KMS-11 (cell line): ENCODE data around the gene SMTNL2.

ENCODE experiments used
- H2AFZ ChIP-seq: fragments of 200-600 bp; sonication (generic); 2 replicates; pipeline ENCODE4 v1.6.1; 2016; ENCODE audit warnings: antibody characterized with exemption, mixed run types, low read depth
- H3K27ac ChIP-seq: fragments of 200-600 bp; sonication (generic); 2 replicates; pipeline ENCODE4 v1.6.1; 2016; ENCODE audit warnings: mild to moderate bottlenecking, mixed run types
- H3K27me3 ChIP-seq: fragments of 200-600 bp; sonication (generic); 2 replicates; pipeline ENCODE4 v1.6.1; 2017; ENCODE audit warnings: mild to moderate bottlenecking, low read depth, mixed run types, moderate library complexity; ENCODE audit not compliant: insufficient read depth
- H3K36me3 ChIP-seq: fragments of 200-600 bp; sonication (generic); 2 replicates; pipeline ENCODE4 v1.6.1; 2017; ENCODE audit warnings: mild to moderate bottlenecking, mixed run types; ENCODE audit not compliant: insufficient read depth
- H3K4me1 ChIP-seq: fragments of 200-600 bp; sonication (generic); 2 replicates; pipeline ENCODE4 v1.6.1; 2016; ENCODE audit warnings: mild to moderate bottlenecking, low read depth, mixed run types; ENCODE audit not compliant: poor library complexity, severe bottlenecking
- H3K4me2 ChIP-seq: fragments of 200-600 bp; sonication (generic); 2 replicates; pipeline ENCODE4 v1.7.0; 2016; ENCODE audit warnings: mild to moderate bottlenecking, mixed run types
- H3K4me3 ChIP-seq: fragments of 200-600 bp; sonication (generic); IDR thresholded peaks from 2 replicates; pipeline ENCODE4 v1.6.1; 2017; ENCODE audit warnings: low read depth, low read length, mixed read lengths; ENCODE audit not compliant: insufficient read depth
- H3K79me2 ChIP-seq: fragments of 200-600 bp; sonication (generic); 2 replicates; pipeline ENCODE4 v1.6.1; 2016; ENCODE audit warnings: low read depth, mixed run types; ENCODE audit not compliant: insufficient read depth
- H3K9ac ChIP-seq: fragments of 200-600 bp; sonication (generic); 2 replicates; pipeline ENCODE4 v1.6.1; 2016; ENCODE audit warnings: mild to moderate bottlenecking, mixed run types
- H4K20me1 ChIP-seq: fragments of 200-600 bp; sonication (generic); 2 replicates; pipeline ENCODE4 v1.6.1; 2016; ENCODE audit warnings: mild to moderate bottlenecking, mixed run types; ENCODE audit not compliant: insufficient read depth
- TF ChIP-seq, protein P1 (sequence below): fragments of 200-600 bp; sonication (generic); conservative IDR thresholded peaks from 2 replicates; pipeline ENCODE4 v1.6.1; 2017; ENCODE audit warnings: low read depth, mild to moderate bottlenecking, antibody characterized with exemption, low read length, moderate library complexity, mixed read lengths

SMTNL2 gene

DNA sequence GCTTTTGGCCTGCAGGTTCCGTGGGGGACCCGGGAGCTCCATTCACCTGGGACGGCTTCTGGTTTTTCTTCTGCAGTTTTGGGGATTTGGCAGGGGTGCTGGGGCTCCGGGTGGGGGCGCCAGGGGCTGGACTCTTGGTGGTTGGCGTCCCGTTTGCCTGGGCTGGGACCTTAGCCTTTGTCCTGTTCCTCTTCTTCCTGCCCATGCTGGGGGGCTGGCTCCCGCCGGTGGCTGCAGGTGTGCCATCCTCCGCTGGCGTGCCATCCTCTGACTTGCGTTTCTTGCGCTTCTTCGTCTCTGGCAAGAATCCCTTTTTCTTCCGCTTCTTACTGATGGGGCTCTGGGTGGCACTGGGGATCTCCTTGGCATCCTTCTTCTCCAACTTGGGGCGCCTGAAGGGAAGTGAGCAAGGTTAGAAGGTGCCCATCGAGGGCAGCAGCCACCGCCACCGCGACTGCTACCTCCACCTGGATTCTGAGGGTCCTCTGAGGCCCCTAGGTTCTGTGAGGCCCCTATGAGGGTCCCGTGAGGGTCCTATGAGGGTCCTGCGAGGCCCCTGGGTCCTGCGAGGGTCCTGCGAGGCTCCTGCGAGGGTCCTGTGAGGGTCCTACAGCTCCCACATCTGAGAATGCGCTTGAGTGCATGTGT, 44.6 kb upstream of the SMTNL2 start:
- H3K4me1 ChIP-seq, result no peaks in the 10 kb centered on the region
- H3K27me3 ChIP-seq, result no peaks in the 10 kb centered on the region
- H4K20me1 ChIP-seq, result no peaks in the 10 kb centered on the region
- H3K4me2 ChIP-seq, result no peak overlapping the region
- H2AFZ ChIP-seq, result no peak overlapping the region
- no peaks in the 10 kb centered on the region for H3K36me3 ChIP-seq
- H3K79me2 ChIP-seq, result no peaks in the 10 kb centered on the region
- TF ChIP-seq, protein P1, sequence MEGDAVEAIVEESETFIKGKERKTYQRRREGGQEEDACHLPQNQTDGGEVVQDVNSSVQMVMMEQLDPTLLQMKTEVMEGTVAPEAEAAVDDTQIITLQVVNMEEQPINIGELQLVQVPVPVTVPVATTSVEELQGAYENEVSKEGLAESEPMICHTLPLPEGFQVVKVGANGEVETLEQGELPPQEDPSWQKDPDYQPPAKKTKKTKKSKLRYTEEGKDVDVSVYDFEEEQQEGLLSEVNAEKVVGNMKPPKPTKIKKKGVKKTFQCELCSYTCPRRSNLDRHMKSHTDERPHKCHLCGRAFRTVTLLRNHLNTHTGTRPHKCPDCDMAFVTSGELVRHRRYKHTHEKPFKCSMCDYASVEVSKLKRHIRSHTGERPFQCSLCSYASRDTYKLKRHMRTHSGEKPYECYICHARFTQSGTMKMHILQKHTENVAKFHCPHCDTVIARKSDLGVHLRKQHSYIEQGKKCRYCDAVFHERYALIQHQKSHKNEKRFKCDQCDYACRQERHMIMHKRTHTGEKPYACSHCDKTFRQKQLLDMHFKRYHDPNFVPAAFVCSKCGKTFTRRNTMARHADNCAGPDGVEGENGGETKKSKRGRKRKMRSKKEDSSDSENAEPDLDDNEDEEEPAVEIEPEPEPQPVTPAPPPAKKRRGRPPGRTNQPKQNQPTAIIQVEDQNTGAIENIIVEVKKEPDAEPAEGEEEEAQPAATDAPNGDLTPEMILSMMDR, result no peak
- no peak overlapping the region for H3K27ac ChIP-seq
- H3K4me3 ChIP-seq, result no peak overlapping the region
- no peak overlapping the region for H3K9ac ChIP-seq

DNA sequence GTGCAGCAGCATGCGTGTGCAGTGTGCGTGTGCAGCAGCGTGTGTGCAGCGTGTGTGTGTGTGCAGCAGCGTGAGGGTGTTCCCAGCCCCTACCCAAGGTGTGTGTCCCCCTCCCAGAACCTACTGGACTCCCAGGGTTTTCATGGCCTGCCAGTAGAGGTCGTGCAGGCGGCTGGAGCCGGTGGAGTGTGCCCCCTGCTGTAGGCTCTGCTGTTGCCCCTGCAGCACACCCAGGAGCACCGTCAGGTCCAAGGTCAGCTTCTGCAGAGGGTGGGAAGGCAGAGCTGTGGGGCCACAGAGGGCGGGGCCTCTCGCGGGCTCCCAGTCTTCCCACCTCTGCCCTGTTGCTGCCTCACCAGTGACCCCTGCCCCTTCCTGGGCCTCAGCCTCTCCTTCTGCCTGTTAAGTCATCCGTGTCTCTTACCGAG, 44.1 kb upstream of the SMTNL2 start:
- no peaks in the 10 kb centered on the region for H3K4me1 ChIP-seq
- H2AFZ ChIP-seq, result no peak overlapping the region
- no peak overlapping the region for H3K27ac ChIP-seq
- no peaks in the 10 kb centered on the region for H3K36me3 ChIP-seq
- no peak overlapping the region for H3K4me3 ChIP-seq
- no peak overlapping the region for H3K9ac ChIP-seq
- no peaks in the 10 kb centered on the region for H4K20me1 ChIP-seq
- TF ChIP-seq, protein P1, result no peak
- no peaks in the 10 kb centered on the region for H3K79me2 ChIP-seq
- no peaks in the 10 kb centered on the region for H3K27me3 ChIP-seq
- no peak overlapping the region for H3K4me2 ChIP-seq

DNA sequence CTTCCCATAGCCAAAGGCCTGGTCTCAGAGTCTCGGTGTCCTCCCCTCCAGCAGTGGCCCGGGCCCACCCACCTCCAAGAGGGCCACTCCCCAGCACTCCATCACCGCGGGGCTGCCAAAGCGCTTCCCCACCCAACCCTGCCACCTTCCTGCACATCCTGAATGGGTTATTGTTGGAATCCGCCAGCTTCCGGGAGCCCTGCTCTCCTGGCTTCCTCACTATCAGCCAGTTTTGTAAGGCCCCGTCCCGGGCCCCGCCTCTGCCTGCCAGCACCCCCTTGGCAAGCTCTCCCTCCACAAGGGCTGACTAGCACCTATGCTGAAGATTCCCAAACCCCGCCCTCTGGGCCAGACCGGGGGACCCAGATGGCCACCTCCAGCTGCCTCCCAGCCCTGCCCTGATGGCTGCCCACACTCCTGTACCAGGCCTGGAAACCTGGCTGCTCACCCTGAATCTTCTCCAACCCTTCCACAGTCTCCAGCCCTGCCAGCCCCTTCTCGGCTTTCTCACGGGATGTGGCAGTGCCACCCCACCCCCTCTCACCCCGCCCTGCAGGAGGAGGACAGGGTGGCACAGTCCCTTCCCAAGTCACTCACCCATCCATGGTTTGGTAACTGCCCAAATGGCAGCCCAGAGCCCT, 43.5 kb upstream of the SMTNL2 start:
- no peaks in the 10 kb centered on the region for H3K36me3 ChIP-seq
- no peak overlapping the region for H3K4me2 ChIP-seq
- no peaks in the 10 kb centered on the region for H3K27me3 ChIP-seq
- no peaks in the 10 kb centered on the region for H3K79me2 ChIP-seq
- TF ChIP-seq, protein P1, result no peak
- H3K27ac ChIP-seq, result no peak overlapping the region
- H3K9ac ChIP-seq, result no peak overlapping the region
- H3K4me1 ChIP-seq, result no peaks in the 10 kb centered on the region
- no peak overlapping the region for H2AFZ ChIP-seq
- H4K20me1 ChIP-seq, result no peaks in the 10 kb centered on the region
- no peak overlapping the region for H3K4me3 ChIP-seq

DNA sequence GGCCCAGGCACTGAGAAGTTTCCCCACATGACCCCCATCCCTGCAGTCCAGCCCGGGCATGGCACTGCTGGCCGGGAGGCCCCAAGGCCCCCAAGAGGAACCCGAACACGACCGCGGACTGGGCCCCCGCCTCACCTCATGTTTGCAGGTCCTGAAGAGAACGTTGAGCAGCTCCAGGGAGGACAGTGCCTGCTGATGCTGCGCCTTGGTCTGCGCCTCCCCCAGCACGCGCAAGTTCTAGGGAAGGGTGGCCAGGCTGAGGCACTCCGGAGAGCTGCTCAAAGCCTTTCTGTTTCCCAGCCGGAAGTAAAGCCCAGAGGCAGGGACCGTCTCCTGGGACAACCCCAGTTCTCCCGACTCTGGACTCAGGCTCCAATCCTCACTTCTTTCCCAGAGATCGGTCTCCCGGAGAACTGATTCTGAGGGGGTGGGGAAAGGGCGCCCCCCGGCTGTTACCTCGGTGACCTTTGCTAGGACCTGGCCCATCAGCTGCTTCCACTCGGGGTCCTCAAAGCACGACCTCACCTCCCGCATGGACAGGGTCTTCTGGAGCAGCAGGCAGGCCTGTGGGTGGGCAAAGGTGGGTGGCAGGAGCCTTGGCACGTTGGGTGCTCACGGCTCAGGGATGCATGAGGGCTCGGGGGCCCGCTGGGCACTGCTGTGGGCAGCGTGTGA, 42.9 kb upstream of the SMTNL2 start:
- H3K4me1 ChIP-seq, result no peaks in the 10 kb centered on the region
- TF ChIP-seq, protein P1, result no peak

More for the DNA sequence above, 42.9 kb upstream of the SMTNL2 start:
- H3K9ac ChIP-seq, result no peak overlapping the region
- no peaks in the 10 kb centered on the region for H3K27me3 ChIP-seq
- H3K36me3 ChIP-seq, result no peaks in the 10 kb centered on the region
- H3K27ac ChIP-seq, result no peak overlapping the region
- H4K20me1 ChIP-seq, result no peaks in the 10 kb centered on the region
- no peak overlapping the region for H3K4me2 ChIP-seq
- no peak overlapping the region for H3K4me3 ChIP-seq
- no peaks in the 10 kb centered on the region for H3K79me2 ChIP-seq
- H2AFZ ChIP-seq, result no peak overlapping the region
